Trophoblast cell (in vitro differentiated cells and primary cell): ENCODE data around the gene FBXO11.
"Not testable (repeated sequence)": the region's sequence is repeated elsewhere in the genome, so short reads cannot be mapped to it uniquely, and the experiment has no call there.

Experiments used
- DNase-seq, 2 donors: peaks; one replicate each; pipeline ENCODE4 v3.0.0-alpha.2; 2016
- H2AFZ ChIP-seq: 2 replicates; pipeline ENCODE4 v1.6.1; 2013; ENCODE audit warnings: low read length, moderate library complexity, mild to moderate bottlenecking; ENCODE audit not compliant: insufficient read depth, poor library complexity
- H2AK5ac ChIP-seq: 2 replicates; pipeline ENCODE4 v1.6.1; 2013; ENCODE audit warnings: mild to moderate bottlenecking, low read length
- H2BK120ac ChIP-seq: 2 replicates; pipeline ENCODE4 v1.6.1; 2013; ENCODE audit warnings: low read length, mild to moderate bottlenecking, moderate library complexity; ENCODE audit not compliant: insufficient read depth, poor library complexity
- H2BK12ac ChIP-seq: 2 replicates; pipeline ENCODE4 v1.6.1; 2013; ENCODE audit warnings: mild to moderate bottlenecking, low read length, moderate library complexity
- H2BK5ac ChIP-seq: 2 replicates; pipeline ENCODE4 v1.6.1; 2013; ENCODE audit warnings: low read length, low read depth, moderate library complexity, mild to moderate bottlenecking; ENCODE audit not compliant: poor library complexity
- H3K14ac ChIP-seq: 2 replicates; pipeline ENCODE4 v1.6.1; 2013; ENCODE audit warnings: mild to moderate bottlenecking, low read length
- H3K18ac ChIP-seq: 2 replicates; pipeline ENCODE4 v1.6.1; 2013; ENCODE audit warnings: mild to moderate bottlenecking, low read length
- H3K23ac ChIP-seq: 2 replicates; pipeline ENCODE4 v1.6.1; 2013; ENCODE audit warnings: low read length
- H3K27ac ChIP-seq: 2 replicates; pipeline ENCODE4 v1.5.1; 2013; ENCODE audit warnings: low read depth, mild to moderate bottlenecking, inconsistent platforms, low read length, moderate library complexity
- H3K27me3 ChIP-seq: 2 replicates; pipeline ENCODE4 v1.6.1; 2013; ENCODE audit warnings: inconsistent platforms, mild to moderate bottlenecking, low read length, moderate library complexity; ENCODE audit not compliant: insufficient read depth
- H3K36me3 ChIP-seq, 2 experiments: 1 replicate in 1 of 2; 2 replicates in 1 of 2; pipeline ENCODE4 v1.6.1; 2013; ENCODE audit warnings: low read length in 2 of 2, mild to moderate bottlenecking in 2 of 2, moderate library complexity in 1 of 2; ENCODE audit not compliant: insufficient read depth in 2 of 2, control insufficient read depth in 1 of 2
- H3K4ac ChIP-seq: 2 replicates; pipeline ENCODE4 v1.6.1; 2013; ENCODE audit warnings: low read depth, mild to moderate bottlenecking, low read length, moderate library complexity
- H3K4me1 ChIP-seq, 2 experiments: 1 replicate in 1 of 2; 2 replicates in 1 of 2; pipeline ENCODE4 v1.6.1; 2013; ENCODE audit warnings: low read length in 2 of 2, mild to moderate bottlenecking in 2 of 2, moderate library complexity in 1 of 2; ENCODE audit not compliant: insufficient read depth in 2 of 2, control insufficient read depth in 1 of 2
- H3K4me2 ChIP-seq: 2 replicates; pipeline ENCODE4 v1.6.1; 2013; ENCODE audit warnings: inconsistent platforms, mild to moderate bottlenecking, low read length, moderate library complexity
- H3K4me3 ChIP-seq: 2 replicates; pipeline ENCODE4 v1.5.1; 2013; ENCODE audit warnings: mild to moderate bottlenecking, low read depth, low read length, inconsistent platforms
- H3K79me1 ChIP-seq: one replicate; pipeline ENCODE4 v1.6.1; 2013; ENCODE audit warnings: low read length
- H3K79me2 ChIP-seq: 2 replicates; pipeline ENCODE4 v1.6.1; 2013; ENCODE audit warnings: low read length, mild to moderate bottlenecking; ENCODE audit not compliant: control insufficient read depth, insufficient read depth, poor library complexity
- H3K9ac ChIP-seq: 2 replicates; pipeline ENCODE4 v1.6.1; 2013; ENCODE audit warnings: mild to moderate bottlenecking, low read length
- H3K9me3 ChIP-seq: 2 replicates; pipeline ENCODE4 v1.6.1; 2013; ENCODE audit warnings: low read depth, mild to moderate bottlenecking, control low read depth, inconsistent platforms, low read length; ENCODE audit not compliant: insufficient read depth
- H4K12ac ChIP-seq: 2 replicates; pipeline ENCODE4 v1.6.1; 2013; ENCODE audit warnings: low read depth, mild to moderate bottlenecking, low read length, moderate library complexity
- H4K8ac ChIP-seq: 2 replicates; pipeline ENCODE4 v1.6.1; 2013; ENCODE audit warnings: low read depth, mild to moderate bottlenecking, low read length, moderate library complexity
- H4K91ac ChIP-seq: one replicate; pipeline ENCODE4 v1.6.1; 2013; ENCODE audit warnings: low read depth, mild to moderate bottlenecking, low read length, moderate library complexity
- WGBS: extraction: QIAGEN DNeasy Blood & Tissue Kit; methylation state at CpG from one replicate; pipeline ENCODE4 v1.1.7; 2013; ENCODE audit warnings: missing lambda C conversion rate; ENCODE audit not compliant: insufficient read length, insufficient coverage; ENCODE audit errors: extremely low coverage; 5-methylcytosine and 5-hydroxymethylcytosine counted together

FBXO11 gene

GRCh38 chr2:47907039-47907781 is 912 bp upstream of the FBXO11 start:
- no peak overlapping the region for H3K18ac ChIP-seq
- H2BK120ac ChIP-seq, result peak overlapping the region; percentile 61
- peaks cover 17% of the 10 kb centered on the region for H3K79me2 ChIP-seq
- WGBS, result no CpG with 5 or more reads among the region's 15 CpGs
- H3K4me1 ChIP-seq, result no peaks in the 10 kb centered on the region
- H3K79me1 ChIP-seq, result peaks cover 22% of the 10 kb centered on the region
- DNase-seq, result peak; percentile 80 to 92
- no peaks in the 10 kb centered on the region for H3K36me3 ChIP-seq
- H3K4me2 ChIP-seq, result peak overlapping the region; percentile 76
- peak overlapping the region; percentile 42 for H4K8ac ChIP-seq
- no peak overlapping the region for H4K12ac ChIP-seq
- H3K14ac ChIP-seq, result no peak overlapping the region
- H3K23ac ChIP-seq, result no peak overlapping the region
- no peak overlapping the region for H3K4ac ChIP-seq
- H3K27ac ChIP-seq, result peak overlapping the region; percentile 97
- H2AFZ ChIP-seq, result no peak overlapping the region
- peak overlapping the region; percentile 16 for H3K9ac ChIP-seq
- no peaks in the 10 kb centered on the region for H3K27me3 ChIP-seq
- H3K4me3 ChIP-seq, result peak overlapping the region; percentile 73
- peak overlapping the region; percentile 55 for H2BK5ac ChIP-seq
- H4K91ac ChIP-seq, result peak overlapping the region; percentile 50
- H2BK12ac ChIP-seq, result no peak overlapping the region
- H2AK5ac ChIP-seq, result no peak overlapping the region
- no peaks in the 10 kb centered on the region for H3K9me3 ChIP-seq

DNA sequence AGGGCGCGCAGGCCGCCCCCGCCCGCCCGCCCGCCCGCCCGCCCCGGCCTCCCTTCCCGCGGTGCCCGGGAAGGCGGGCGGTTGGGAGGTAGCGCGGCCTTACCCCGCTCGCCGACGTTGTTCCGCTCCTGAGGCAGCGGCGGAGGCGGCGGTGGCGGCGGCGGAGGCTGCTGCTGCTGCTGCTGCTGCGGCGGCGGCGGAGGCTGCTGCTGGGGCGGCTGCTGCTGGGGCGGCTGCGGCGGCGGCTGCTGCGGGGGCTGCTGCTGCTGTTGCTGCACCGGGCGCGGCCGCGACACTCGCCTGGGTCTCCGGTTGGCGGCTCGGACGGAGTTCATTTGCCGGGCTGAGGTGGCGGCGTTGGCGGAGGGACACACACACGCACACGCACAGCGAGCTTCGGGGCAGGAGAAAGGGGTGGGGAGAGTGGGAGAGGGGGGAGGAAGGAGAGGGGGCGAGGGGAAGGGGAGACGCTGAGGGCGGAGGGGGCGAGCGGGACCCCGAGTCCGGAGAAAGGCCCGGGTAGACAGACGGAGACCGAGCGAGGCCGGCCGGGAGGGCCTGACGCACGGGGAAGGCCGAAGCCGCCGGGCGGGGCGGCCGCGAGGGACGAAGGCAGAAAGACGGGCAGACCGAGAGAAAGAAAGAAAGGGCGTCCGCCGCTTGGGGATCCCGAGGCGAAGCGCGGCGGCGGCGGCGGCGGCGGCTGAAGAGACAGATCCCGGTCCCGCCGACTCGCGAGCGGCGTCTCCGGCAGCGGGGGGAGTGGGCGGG is 727 bp downstream of the FBXO11 start:
- Histone ChIP-seq H3K4ac (peak overlapping the region; percentile 99), H3K36me3 (no peaks in the 10 kb centered on the region), H3K4me1 (no peaks in the 10 kb centered on the region), H2AFZ (peak overlapping the region; percentile 93), H4K8ac (peak overlapping the region; percentile 96), H3K79me2 (peaks cover 21% of the 10 kb centered on the region), H3K9me3 (no peaks in the 10 kb centered on the region), H2BK120ac (peak overlapping the region; percentile 92), H3K9ac (peak overlapping the region; percentile 98), H3K18ac (peak overlapping the region; percentile 100), H3K4me3 (peak overlapping the region; percentile 100), H3K27ac (peak overlapping the region; percentile 100), H2BK5ac (peak overlapping the region; percentile 99), H3K27me3 (no peaks in the 10 kb centered on the region), H3K4me2 (peak overlapping the region; percentile 55), H3K79me1 (peaks cover 22% of the 10 kb centered on the region), H3K23ac (no peak overlapping the region), H4K91ac (peak overlapping the region; percentile 92), H3K14ac (peak overlapping the region; percentile 96), H2BK12ac (no peak overlapping the region), H2AK5ac (peak overlapping the region; percentile 86), H4K12ac (peak overlapping the region; percentile 98)
- peak; percentile 37 to 61 for DNase-seq
- WGBS, result no CpG with 5 or more reads among the region's 105 CpGs

DNA sequence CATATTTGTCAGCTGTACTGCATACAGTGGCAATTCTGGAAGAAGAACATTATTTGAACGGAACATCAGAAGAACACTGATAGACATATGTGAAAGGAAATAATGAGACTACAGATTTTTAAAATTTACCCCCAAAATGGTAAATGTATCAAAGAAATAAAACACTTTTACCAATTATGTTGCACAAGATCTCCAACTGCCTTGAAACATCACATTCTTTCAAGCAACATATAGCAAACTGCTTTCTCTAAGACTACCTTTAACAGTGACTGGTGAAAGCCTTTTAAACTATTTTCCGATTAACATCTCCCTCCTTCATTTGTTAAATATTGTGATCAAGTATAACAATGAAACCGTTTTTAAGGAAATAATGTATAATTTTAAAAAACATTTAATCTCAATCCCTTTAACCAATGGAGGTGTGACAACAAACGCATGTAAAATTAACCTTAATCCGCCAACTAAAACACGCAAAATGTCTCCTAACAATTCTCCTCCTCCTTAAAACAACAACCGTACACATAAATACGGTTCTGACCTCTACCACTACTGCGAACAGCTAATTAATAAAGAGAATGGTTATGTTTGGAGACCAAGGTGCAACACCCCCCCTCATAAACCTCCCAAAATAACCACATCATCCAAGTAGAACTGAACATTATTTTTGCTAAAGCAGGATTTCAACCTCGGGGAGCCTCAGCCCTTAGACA is 2.4 kb downstream of the FBXO11 start:
- 80% methylated on average over 2 of the region's 10 CpGs for WGBS
- H2AFZ ChIP-seq, result no peak overlapping the region
- H3K27ac ChIP-seq, result peak overlapping the region; percentile 91
- no peak overlapping the region for H4K8ac ChIP-seq
- H4K12ac ChIP-seq, result no peak overlapping the region
- no peak overlapping the region for H2AK5ac ChIP-seq
- peak overlapping the region; percentile 100 for H3K4me3 ChIP-seq
- H3K9ac ChIP-seq, result peak overlapping the region; percentile 96
- H3K79me2 ChIP-seq, result peaks cover 21% of the 10 kb centered on the region
- peak overlapping the region; percentile 84 for H3K18ac ChIP-seq
- H3K36me3 ChIP-seq, result no peaks in the 10 kb centered on the region
- H3K79me1 ChIP-seq, result peaks cover 22% of the 10 kb centered on the region
- peak overlapping the region; percentile 90 for H3K14ac ChIP-seq
- H3K4me1 ChIP-seq, result no peaks in the 10 kb centered on the region
- H3K9me3 ChIP-seq, result no peaks in the 10 kb centered on the region
- H2BK12ac ChIP-seq, result no peak overlapping the region
- peak overlapping the region; percentile 74 for H2BK5ac ChIP-seq
- DNase-seq, result no peak
- H3K4ac ChIP-seq, result peak overlapping the region; percentile 100
- no peaks in the 10 kb centered on the region for H3K27me3 ChIP-seq
- peak overlapping the region; percentile 71 for H3K4me2 ChIP-seq
- no peak overlapping the region for H3K23ac ChIP-seq
- no peak overlapping the region for H2BK120ac ChIP-seq
- no peak overlapping the region for H4K91ac ChIP-seq

- H3K18ac ChIP-seq, H3K9ac ChIP-seq, H4K8ac ChIP-seq, H3K9me3 ChIP-seq, H2BK12ac ChIP-seq, H3K27ac ChIP-seq, DNase-seq, H4K91ac ChIP-seq, H3K27me3 ChIP-seq, H3K4me2 ChIP-seq, H3K36me3 ChIP-seq, H3K4me1 ChIP-seq, H2BK120ac ChIP-seq, H3K23ac ChIP-seq, H3K4me3 ChIP-seq, H3K14ac ChIP-seq, H2AK5ac ChIP-seq, H2BK5ac ChIP-seq, H4K12ac ChIP-seq, H2AFZ ChIP-seq: not testable (repeated sequence)
- Histone ChIP-seq H3K79me2 (peaks cover 22% of the 10 kb centered on the region), H3K4ac (peak overlapping the region; percentile 100), H3K79me1 (peaks cover 21% of the 10 kb centered on the region)
- 100% methylated on average over 2 of the region's 13 CpGs for WGBS
Observed at GRCh38 chr2:47901892-47902291, 4.4 kb downstream of the FBXO11 start.
